Activated CD4-positive, alpha-beta T cell treated with anti-CD3 and anti-CD28 coated beads, Interleukin-2, amount 50 U/mL, for 4 hours (primary cell): ENCODE measurements around the gene SEC23A.

Source experiments
- DNase-seq, 2 experiments: peaks; one replicate each; pipeline ENCODE4 v3.0.0-alpha.2; 2020

Gene SEC23A

DNA sequence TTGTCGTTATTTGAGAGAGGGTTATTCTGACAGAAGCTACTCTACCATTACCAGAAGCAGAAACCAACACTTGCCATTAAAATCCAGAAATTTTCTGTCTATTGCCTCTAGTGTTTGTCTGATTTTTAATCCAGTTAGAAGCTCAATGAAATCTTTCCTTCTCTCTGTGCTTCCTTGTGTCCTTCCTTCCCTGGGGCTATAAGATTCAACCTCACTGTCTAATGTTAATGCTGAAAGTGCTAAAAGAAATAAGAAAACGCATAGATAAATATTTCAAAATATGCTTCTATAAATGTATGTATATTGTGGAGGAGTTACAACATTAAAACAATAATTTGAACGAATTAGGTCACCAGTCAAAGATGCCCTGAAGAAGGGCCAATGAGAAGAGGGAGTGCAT, 120.8 kb downstream of the SEC23A start:
- no peak for DNase-seq
